Stimulated activated CD4-positive, alpha-beta T cell treated with anti-CD3 and anti-CD28 coated beads, Interleukin-4, amount 100 ng/mL, for 1 hour (primary cell): Measurements from ENCODE around the gene DGKD.
"Not testable (repeated sequence)": the region's sequence is repeated elsewhere in the genome, so short reads cannot be mapped to it uniquely, and the experiment has no call there.

Experiments
- DNase-seq: peaks from one replicate; pipeline ENCODE4 v3.0.0-alpha.2; 2020

The DGKD gene

GRCh38 chr2:233365861-233366520 is 11.7 kb downstream of the DGKD start:
- no peak for DNase-seq

- DNase-seq = no peak
Observed at GRCh38 chr2:233367586-233367985, 13.3 kb downstream of the DGKD start.

- no peak for DNase-seq
Observed at GRCh38 chr2:233368756-233369155, 14.5 kb downstream of the DGKD start.

- DNase-seq = no peak
Observed at GRCh38 chr2:233369462-233369861, 15.2 kb downstream of the DGKD start.

- DNase-seq = no peak
Observed at GRCh38 chr2:233369897-233370685, 15.8 kb downstream of the DGKD start.

- DNase-seq = no peak
Observed at GRCh38 chr2:233371641-233372040, 17.3 kb downstream of the DGKD start.

- no peak for DNase-seq
Observed at GRCh38 chr2:233372855-233373254, 18.6 kb downstream of the DGKD start.

GRCh38 chr2:233373316-233373715 is 19.0 kb downstream of the DGKD start:
- DNase-seq = no peak

GRCh38 chr2:233374776-233375175 is 20.5 kb downstream of the DGKD start:
- DNase-seq = not testable (repeated sequence)

- DNase-seq = no peak
Observed at GRCh38 chr2:233375490-233376314, 21.4 kb downstream of the DGKD start.

GRCh38 chr2:233379034-233379433 is 24.7 kb downstream of the DGKD start:
- no peak for DNase-seq

- no peak for DNase-seq
Observed at GRCh38 chr2:233379441-233379840, 25.1 kb downstream of the DGKD start.

GRCh38 chr2:233380132-233380895 is 26.0 kb downstream of the DGKD start:
- no peak for DNase-seq

GRCh38 chr2:233380995-233381637 is 26.8 kb downstream of the DGKD start:
- no peak for DNase-seq

- no peak for DNase-seq
Observed at GRCh38 chr2:233381638-233381995, 27.3 kb downstream of the DGKD start.

- DNase-seq = no peak
Observed at GRCh38 chr2:233384015-233384414, 29.7 kb downstream of the DGKD start.

GRCh38 chr2:233384811-233385488 is 30.7 kb downstream of the DGKD start:
- DNase-seq = no peak

- DNase-seq = peak; percentile 38
Observed at GRCh38 chr2:233385489-233386044, 31.3 kb downstream of the DGKD start.

GRCh38 chr2:233386382-233387041 is 32.2 kb downstream of the DGKD start:
- DNase-seq = no peak

- no peak for DNase-seq
Observed at GRCh38 chr2:233387225-233387624, 32.9 kb downstream of the DGKD start.
